Motor neuron (in vitro differentiated cells): ENCODE measurements around the gene C1orf116. TPM values are rescaled to one million over a fixed set of nuclear protein-coding genes. Genes with fewer than 3 reads are reported as not detected.

Source experiments
- ATAC-seq, 8 experiments: fragments of 200-7000 bp; cut with Tn5 transposase; replicated peaks in 6 of 8; 2 replicates each; pipeline ENCODE4 v1.8.0; 2021; ENCODE audit warnings: mild to moderate bottlenecking in 8 of 8, moderate library complexity in 8 of 8
- H3K27ac ChIP-seq, 2 donors: fragments of 250-450 bp; sonication (Bioruptor Pico); 2 replicates each; pipeline ENCODE4 v1.9.0; 2021; ENCODE audit warnings: antibody characterized with exemption in 2 of 2, mild to moderate bottlenecking in 2 of 2, moderate library complexity in 1 of 2
- H3K4me1 ChIP-seq, 2 donors: fragments of 250-450 bp; sonication (Bioruptor Pico); replicated peaks in 1 of 2; 2 replicates each; pipeline ENCODE4 v1.6.1; 2021; ENCODE audit warnings: antibody characterized with exemption in 2 of 2, mild to moderate bottlenecking in 2 of 2, moderate library complexity in 1 of 2
- H3K4me3 ChIP-seq, 5 donors: fragments of 250-450 bp; sonication (Bioruptor Pico); 2 replicates each; pipeline ENCODE4 v1.9.0; 2021; ENCODE audit warnings: antibody characterized with exemption in 5 of 5, mild to moderate bottlenecking in 5 of 5, moderate library complexity in 4 of 5
- WGBS, 10 experiments: fragments of 450-650 bp; shearing (Covaris generic); methylation state at CpG; one replicate each; pipeline ENCODE4 v1.0.0; 2022; 5-methylcytosine and 5-hydroxymethylcytosine counted together
- in situ Hi-C, 9 experiments: fragments of 400-800 bp; cut with MboI; loops; one replicate each; pipeline ENCODE4 v1.15.0; 2021; ENCODE audit warnings: low sequenced_read_pairs in 9 of 9, low pct_unique_long_range_greater_than_20kb in 2 of 9; ENCODE audit not compliant: unreplicated experiment in 9 of 9
- total RNA-seq, 8 experiments: library from RNA; unstranded; fragments of 300-600 nt; gene quantifications; 2 replicates each; pipeline versions ENCODE4 v1.2.3 to v1.2.4, GENCODE V29; 2022

The C1orf116 gene
- total RNA-seq, 8 experiments from 2014 or later, result 0.07 to 0.52 (median 0.17) TPM; not detected in 1

DNA sequence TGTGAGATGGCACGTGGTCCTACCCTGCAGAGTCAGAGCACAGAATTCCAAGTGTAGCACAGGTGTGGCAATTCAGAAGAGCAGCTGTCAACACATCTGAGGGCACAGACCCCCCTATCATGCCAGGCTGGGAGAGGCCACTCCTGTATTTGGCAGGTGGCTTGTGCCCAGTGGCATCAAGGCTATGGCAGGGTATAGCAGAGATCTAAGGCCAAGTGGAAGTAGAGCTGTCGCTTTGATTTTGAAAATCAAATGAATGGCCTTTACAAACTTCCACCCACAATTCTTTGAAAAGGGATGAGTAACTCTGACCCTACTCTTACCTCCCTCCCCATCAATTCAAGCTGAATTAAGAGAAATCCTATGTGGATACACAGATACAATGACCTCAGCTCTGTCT, 13.4 kb downstream of the C1orf116 start:
- in situ Hi-C loops, result no loop called here
- H3K4me3 ChIP-seq, result no peak overlapping the region
- no peaks in the 10 kb centered on the region for H3K4me1 ChIP-seq
- ATAC-seq, result no peak
- WGBS, 10 experiments, result 60 to 100% (median 84%) methylated on average over 1 to 2 of the region's 2 CpGs; no CpG with 5 or more reads in 2 of the 10 experiments
- H3K27ac ChIP-seq, result no peak overlapping the region

DNA sequence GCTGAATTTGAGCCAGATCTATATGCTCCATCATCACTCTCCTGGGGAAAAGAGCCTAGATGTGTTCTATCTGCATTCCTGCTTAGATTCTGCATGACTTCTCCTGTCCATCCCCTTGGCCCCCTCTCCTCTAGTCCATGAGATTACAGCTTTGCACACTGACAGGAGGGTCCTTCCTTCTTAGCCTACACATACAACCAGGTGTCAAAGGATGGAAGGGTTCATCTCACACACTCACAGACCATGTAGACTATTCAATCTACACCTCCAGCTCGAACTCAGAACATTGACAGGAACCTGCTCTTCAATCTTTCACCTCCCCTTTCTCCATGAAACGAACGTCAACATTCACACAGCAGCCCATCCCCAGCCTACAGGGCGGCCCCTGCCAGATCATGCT, 13.8 kb downstream of the C1orf116 start:
- Histone ChIP-seq H3K4me3 (no peak overlapping the region), H3K27ac (no peak overlapping the region), H3K4me1 (no peaks in the 10 kb centered on the region)
- in situ Hi-C loops, result no loop called here
- no peak for ATAC-seq
- 20 to 73% (median 49%) methylated on average over 1 to 4 of the region's 4 CpGs; no CpG with 5 or more reads in 2 of the 10 experiments for WGBS, 10 experiments

GRCh38 chr1:207017615-207018559, 14.7 kb downstream of the C1orf116 start:
- Histone ChIP-seq H3K27ac (no peak overlapping the region), H3K4me3 (no peak overlapping the region), H3K4me1 (no peaks in the 10 kb centered on the region)
- in situ Hi-C loops, result no loop called here
- ATAC-seq, result no peak
- WGBS, 10 experiments, result 15 to 83% (median 56%) methylated on average over 1 to 7 of the region's 7 CpGs

DNA sequence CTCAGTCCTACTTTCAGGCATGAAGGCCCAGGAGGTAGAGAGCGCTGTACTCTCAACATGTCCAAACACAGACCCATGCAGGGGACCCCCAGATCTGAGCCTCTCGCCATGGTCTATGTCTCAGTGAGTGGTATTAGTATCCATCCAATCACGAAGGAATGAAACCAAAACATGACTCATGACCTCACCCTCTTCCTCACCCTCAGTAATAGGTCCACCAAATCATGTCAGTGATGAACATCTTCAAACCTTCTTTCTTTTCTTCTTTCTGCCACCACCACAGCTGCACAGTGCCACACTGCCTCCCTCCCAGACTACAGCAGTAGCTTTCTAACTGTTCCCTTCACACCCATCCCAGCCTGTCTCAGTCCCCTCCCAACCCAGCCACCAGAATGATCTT, 16.8 kb downstream of the C1orf116 start:
- in situ Hi-C loops, result no loop called here
- WGBS, 10 experiments, result 50 to 100% (median 91%) methylated on average over 1 to 3 of the region's 3 CpGs; no CpG with 5 or more reads in 5 of the 10 experiments

DNA sequence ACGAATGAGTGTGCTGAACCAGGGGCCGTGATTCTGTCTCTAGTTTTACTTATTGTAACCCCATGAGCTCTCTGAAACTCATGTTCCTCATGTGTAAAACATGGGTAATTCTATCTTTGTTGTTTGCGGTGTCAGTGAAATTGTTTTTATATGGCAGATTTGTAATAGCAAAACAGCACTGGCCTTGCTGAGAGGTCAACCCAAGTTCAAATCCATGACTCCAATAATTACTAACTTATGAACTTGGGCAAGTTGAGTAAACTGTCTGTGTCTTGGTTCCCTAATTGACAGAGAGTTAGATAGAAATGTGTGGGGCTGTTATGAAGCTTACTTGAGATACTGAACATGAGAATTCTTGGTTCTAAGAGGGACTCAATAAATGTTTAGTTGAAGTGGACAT, 17.8 kb downstream of the C1orf116 start:
- Histone ChIP-seq H3K4me1 (no peaks in the 10 kb centered on the region), H3K4me3 (no peak overlapping the region), H3K27ac (no peak overlapping the region)
- 52 to 88% (median 73%) methylated on average over 1 to 3 of the region's 3 CpGs; no CpG with 5 or more reads in 2 of the 10 experiments for WGBS, 10 experiments
- no peak for ATAC-seq
- in situ Hi-C loops, result no loop called here

More for the DNA sequence above, 16.8 kb downstream of the C1orf116 start:
- ATAC-seq, result no peak
- no peak overlapping the region for H3K27ac ChIP-seq
- no peak overlapping the region for H3K4me3 ChIP-seq
- no peaks in the 10 kb centered on the region for H3K4me1 ChIP-seq

DNA sequence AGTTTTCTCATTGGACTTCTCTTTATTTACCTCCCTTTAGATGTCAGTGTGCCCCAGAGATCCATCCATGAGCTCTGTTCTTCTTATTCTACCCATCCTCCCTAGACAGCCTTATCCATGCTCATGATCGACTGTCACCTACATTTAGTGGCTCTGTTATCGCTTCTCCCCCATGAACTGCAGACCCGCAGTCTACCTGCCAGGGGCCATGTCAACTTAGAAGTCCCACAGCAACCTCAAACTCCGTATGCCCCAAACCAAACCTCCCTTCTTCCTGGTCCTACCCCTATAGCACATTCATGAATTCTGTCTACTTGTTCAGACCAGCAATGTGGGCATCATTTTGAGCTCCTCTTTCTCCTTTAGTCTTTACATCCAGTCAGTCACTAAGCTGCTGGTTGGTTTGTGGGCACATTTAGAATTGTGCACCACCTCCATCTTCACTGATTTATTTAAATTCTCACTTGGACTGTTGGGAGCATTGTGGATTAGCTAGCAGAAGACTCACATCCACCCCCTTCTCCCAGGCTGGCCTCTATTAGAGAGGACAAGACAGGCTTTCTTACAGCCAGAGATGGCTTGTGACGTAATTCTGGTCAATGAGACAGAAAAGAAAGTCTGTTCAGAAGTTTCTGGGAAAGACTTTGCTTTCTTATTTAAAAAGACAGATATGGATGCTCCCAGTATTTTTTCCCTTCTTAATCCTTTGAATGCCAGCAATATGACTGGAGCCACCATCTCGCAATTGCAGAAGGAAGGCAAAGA, 19.1 kb downstream of the C1orf116 start:
- H3K4me1 ChIP-seq, result no peaks in the 10 kb centered on the region
- WGBS, 10 experiments, result 20 to 94% (median 88%) methylated on average over 2 to 6 of the region's 6 CpGs
- in situ Hi-C loops, result no loop called here
- no peak overlapping the region for H3K27ac ChIP-seq
- ATAC-seq, result no peak
- H3K4me3 ChIP-seq, result no peak overlapping the region

GRCh38 chr1:207010726-207011125, 21.8 kb downstream of the C1orf116 start:
- Histone ChIP-seq H3K4me1 (no peaks in the 10 kb centered on the region), H3K4me3 (no peak overlapping the region), H3K27ac (no peak overlapping the region)
- 89 to 100% (median 100%) methylated on average over 1 to 2 of the region's 2 CpGs; no CpG with 5 or more reads in 3 of the 10 experiments for WGBS, 10 experiments
- no peak for ATAC-seq
- in situ Hi-C loops, result no loop called here

DNA sequence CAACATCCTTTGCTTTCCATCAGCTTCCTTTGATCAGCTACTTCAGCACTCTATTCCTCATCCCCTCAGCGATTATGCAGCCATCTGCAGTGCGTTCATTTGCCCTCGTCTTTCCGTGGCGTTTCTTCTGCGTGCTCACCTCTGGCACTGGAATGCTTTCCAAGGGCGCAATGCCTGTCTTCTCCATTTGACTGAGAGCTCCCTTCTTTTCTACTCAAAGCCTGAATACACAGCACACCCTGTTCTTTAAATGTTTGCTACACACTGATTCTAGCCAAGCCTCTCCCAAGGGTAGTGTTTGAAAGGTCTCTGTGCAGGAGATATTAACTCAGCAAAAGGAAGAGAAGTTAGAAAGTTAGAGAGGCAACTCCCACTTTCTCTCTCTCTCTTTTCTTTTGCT, 22.6 kb downstream of the C1orf116 start:
- no peaks in the 10 kb centered on the region for H3K4me1 ChIP-seq
- H3K27ac ChIP-seq, result peak overlapping the region in 1 of 2 donors; percentile 16
- in situ Hi-C loops, result no loop called here
- WGBS, 10 experiments, result 50 to 100% (median 83%) methylated on average over 1 to 7 of the region's 7 CpGs; no CpG with 5 or more reads in 1 of the 10 experiments
- H3K4me3 ChIP-seq, result no peak overlapping the region
- no peak for ATAC-seq

DNA sequence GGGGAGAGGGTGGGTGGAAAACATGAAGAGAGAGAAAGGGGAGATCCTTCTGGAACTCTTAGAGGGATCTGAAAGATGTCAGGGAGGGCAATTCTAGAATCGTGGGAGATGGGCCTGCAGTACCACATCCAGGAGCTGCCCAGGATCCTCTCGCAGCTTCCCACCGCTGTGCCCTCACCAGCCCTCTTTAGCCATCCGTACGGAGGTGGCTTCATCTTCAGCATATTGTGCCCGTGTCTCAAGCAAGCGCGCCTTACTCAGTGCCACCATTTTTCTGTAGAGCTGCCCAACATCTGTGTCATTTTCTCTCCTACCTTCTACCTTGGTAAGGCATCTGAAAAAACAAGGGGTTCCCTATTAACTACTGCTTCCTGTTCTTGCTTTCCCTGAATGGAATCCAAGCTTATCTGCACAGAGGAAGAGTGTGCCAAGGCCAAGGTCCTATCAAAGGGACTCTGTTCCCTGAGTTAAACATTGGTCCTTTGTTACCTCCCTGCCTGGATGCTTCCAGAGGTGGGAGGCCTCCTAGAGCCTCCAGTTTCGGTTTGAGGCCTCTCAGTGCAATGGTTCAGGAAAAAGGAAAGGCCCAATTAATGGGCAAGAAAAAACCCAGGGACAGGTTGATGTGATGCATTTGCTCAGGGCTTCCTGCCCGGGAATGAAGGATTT, 23.2 kb downstream of the C1orf116 start:
- WGBS, 10 experiments, result 50 to 100% (median 83%) methylated on average over 1 to 10 of the region's 10 CpGs; no CpG with 5 or more reads in 3 of the 10 experiments
- H3K4me3 ChIP-seq, result no peak overlapping the region
- ATAC-seq, result no peak
- H3K27ac ChIP-seq, result peak overlapping the region in 1 of 2 donors; percentile 16
- in situ Hi-C loops, result no loop called here
- no peaks in the 10 kb centered on the region for H3K4me1 ChIP-seq

- WGBS, 10 experiments, result 0 to 82% (median 57%) methylated on average over 1 to 5 of the region's 5 CpGs
- peak in 5 of 8 experiments; percentile 10 to 91 (median 87) for ATAC-seq
- no peak overlapping the region for H3K27ac ChIP-seq
- in situ Hi-C loops, result no loop called here
- no peak overlapping the region for H3K4me3 ChIP-seq
- no peaks in the 10 kb centered on the region for H3K4me1 ChIP-seq
Observed at GRCh38 chr1:207007352-207008033, 25.1 kb downstream of the C1orf116 start.

DNA sequence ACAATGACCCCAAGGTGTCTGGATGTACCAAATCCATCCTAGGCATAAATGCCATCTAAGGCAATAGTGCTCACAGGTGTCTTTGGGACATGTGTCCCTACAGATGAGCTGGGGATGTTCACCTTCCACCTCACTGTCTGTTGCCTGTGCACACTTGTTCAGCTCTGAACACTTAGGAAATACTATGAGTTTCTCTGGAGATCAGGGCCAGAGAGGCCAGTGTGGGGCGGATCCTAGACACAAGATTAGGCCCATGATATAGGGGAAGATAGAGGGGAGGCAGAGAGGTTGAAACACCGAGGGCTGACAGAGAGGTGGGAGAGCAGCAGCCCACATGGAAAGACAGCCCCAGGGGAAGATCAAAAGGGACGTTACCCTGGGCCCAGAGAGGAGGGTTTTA, 25.6 kb downstream of the C1orf116 start:
- no peaks in the 10 kb centered on the region for H3K4me1 ChIP-seq
- H3K4me3 ChIP-seq, result no peak overlapping the region
- no peak for ATAC-seq
- in situ Hi-C loops, result no loop called here
- WGBS, 10 experiments, result 0 to 83% (median 80%) methylated on average over 1 to 3 of the region's 3 CpGs; no CpG with 5 or more reads in 4 of the 10 experiments
- no peak overlapping the region for H3K27ac ChIP-seq

- no peak overlapping the region for H3K4me3 ChIP-seq
- in situ Hi-C loops, result no loop called here
- no peak overlapping the region for H3K27ac ChIP-seq
- H3K4me1 ChIP-seq, result no peaks in the 10 kb centered on the region
- no peak for ATAC-seq
- 58 to 92% (median 80%) methylated on average over 2 to 3 of the region's 3 CpGs; no CpG with 5 or more reads in 5 of the 10 experiments for WGBS, 10 experiments
Observed at GRCh38 chr1:207006083-207006482, 26.5 kb downstream of the C1orf116 start.
